ENCODE measurements around the gene SH3BGRL2.
"Not testable (repeated sequence)": the region's sequence is repeated elsewhere in the genome, so short reads cannot be mapped to it uniquely, and the experiment has no call there.

Gene SH3BGRL2

DNA sequence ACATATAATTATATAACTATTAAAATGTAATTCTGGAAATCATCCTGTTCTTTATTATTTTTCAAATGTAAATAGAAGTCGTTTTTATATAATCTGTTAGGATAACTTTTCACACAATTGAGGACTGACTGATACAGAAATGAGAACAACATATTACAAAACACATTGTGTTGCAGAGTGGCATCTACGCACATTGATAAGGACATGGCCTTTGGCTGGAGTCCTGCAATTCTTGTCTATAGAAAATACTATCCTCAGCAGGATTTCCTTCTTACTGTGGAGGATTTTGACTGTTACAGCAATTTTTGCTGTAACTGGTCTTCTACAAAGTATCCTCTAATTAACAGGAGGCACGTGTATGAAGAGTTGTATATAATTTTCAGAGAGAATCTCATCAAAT, 19.8 kb downstream of the SH3BGRL2 start:
- TF ChIP-seq FOXA1 (IDR thresholded peaks at IDR 0.05) (no peak), FOXM1 (IDR thresholded peaks at IDR 0.05; ENCODE audit: borderline replicate concordance) (no peak), ZNF384 (IDR thresholded peaks at IDR 0.05) (no peak), SP1 (IDR thresholded peaks at IDR 0.05) (no peak), BHLHE40 (IDR thresholded peaks at IDR 0.05; ENCODE audit: borderline replicate concordance) (no peak), NFRKB (IDR thresholded peaks at IDR 0.05) (no peak), CTBP1 (IDR thresholded peaks at IDR 0.05; ENCODE audit: borderline replicate concordance) (no peak), L3MBTL2 (conservative IDR thresholded peaks at IDR 0.05) (no peak), SUZ12 (IDR thresholded peaks at IDR 0.05) (no peak), ELF4 (IDR thresholded peaks at IDR 0.05) (no peak)
- ChIA-PET CTCF (no interaction called here), POLR2A (no interaction called here)
- no peak for DNase-seq (ENCODE audit: extremely low spot score)

DNA sequence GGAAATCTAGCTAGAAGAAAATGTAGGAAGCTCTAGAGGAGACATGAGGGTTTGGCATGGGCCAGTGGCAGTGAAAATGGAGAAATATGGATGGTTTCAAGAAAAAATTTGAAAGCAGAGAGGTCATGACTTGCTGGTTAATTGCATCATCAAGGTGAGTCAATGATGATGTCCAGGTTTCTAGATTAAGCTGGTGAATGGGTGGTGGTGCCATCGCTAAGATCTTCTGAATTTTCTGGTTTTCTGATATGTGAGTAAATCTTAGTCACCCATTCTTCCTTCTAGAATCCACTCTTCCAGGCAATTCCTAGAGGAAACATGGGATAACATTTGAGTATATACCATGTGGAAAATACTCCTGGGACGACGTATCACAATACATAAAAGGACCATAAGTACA, 25.0 kb downstream of the SH3BGRL2 start:
- POLR2A ChIA-PET: no interaction called here
- no peak for DNase-seq (ENCODE audit: extremely low spot score)
- CTCF ChIA-PET: no interaction called here
- TF ChIP-seq FOXM1 (IDR thresholded peaks at IDR 0.05; ENCODE audit: borderline replicate concordance) (no peak), HDGF (IDR thresholded peaks at IDR 0.05; ENCODE audit: borderline replicate concordance) (no peak), LEF1 (IDR thresholded peaks at IDR 0.05; ENCODE audit: borderline replicate concordance) (no peak), NFRKB (IDR thresholded peaks at IDR 0.05) (no peak), ARNT (IDR thresholded peaks at IDR 0.05) (no peak), L3MBTL2 (conservative IDR thresholded peaks at IDR 0.05) (no peak), SUZ12 (IDR thresholded peaks at IDR 0.05) (no peak), SP1 (IDR thresholded peaks at IDR 0.05) (no peak), ELF4 (IDR thresholded peaks at IDR 0.05) (no peak), FOXK2 (IDR thresholded peaks at IDR 0.05) (no peak), ZNF384 (IDR thresholded peaks at IDR 0.05) (no peak), TARDBP (IDR thresholded peaks at IDR 0.05) (no peak), FOXA1 (IDR thresholded peaks at IDR 0.05) (no peak)
- TF ChIP-seq, protein P1, sequence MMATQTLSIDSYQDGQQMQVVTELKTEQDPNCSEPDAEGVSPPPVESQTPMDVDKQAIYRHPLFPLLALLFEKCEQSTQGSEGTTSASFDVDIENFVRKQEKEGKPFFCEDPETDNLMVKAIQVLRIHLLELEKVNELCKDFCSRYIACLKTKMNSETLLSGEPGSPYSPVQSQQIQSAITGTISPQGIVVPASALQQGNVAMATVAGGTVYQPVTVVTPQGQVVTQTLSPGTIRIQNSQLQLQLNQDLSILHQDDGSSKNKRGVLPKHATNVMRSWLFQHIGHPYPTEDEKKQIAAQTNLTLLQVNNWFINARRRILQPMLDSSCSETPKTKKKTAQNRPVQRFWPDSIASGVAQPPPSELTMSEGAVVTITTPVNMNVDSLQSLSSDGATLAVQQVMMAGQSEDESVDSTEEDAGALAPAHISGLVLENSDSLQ (IDR thresholded peaks at IDR 0.05): no peak

DNA sequence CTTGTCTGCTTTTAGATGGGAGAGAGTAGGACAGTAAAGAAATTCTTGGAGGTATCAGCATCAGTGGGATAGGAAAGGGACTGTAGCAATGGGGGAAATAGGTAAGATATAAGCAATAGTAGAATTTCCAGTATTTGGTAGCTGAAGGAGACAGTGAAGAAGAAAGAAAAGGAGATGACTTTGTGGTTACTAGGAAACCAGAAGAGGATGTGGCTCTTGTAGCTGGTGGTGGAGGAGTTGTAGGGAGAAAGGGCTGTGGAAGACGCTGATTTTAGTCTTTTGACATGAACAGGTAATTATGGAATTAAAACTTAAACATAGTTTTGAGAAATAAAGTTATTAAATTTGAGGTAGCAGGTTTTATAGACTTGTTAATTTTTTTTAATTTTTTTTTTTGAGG, 26.1 kb downstream of the SH3BGRL2 start:
- DNase-seq (ENCODE audit: extremely low spot score): no peak
- no peak for TF ChIP-seq ZNF384 (IDR thresholded peaks at IDR 0.05)
- no peak for TF ChIP-seq BHLHE40 (IDR thresholded peaks at IDR 0.05; ENCODE audit: borderline replicate concordance)
- no peak for TF ChIP-seq LEF1 (IDR thresholded peaks at IDR 0.05; ENCODE audit: borderline replicate concordance)
- no peak for TF ChIP-seq FOXK2 (IDR thresholded peaks at IDR 0.05)
- TF ChIP-seq HDGF (IDR thresholded peaks at IDR 0.05; ENCODE audit: borderline replicate concordance): no peak
- no peak for TF ChIP-seq FOXM1 (IDR thresholded peaks at IDR 0.05; ENCODE audit: borderline replicate concordance)
- POLR2A ChIA-PET: no interaction called here
- CTCF ChIA-PET: no interaction called here

DNA sequence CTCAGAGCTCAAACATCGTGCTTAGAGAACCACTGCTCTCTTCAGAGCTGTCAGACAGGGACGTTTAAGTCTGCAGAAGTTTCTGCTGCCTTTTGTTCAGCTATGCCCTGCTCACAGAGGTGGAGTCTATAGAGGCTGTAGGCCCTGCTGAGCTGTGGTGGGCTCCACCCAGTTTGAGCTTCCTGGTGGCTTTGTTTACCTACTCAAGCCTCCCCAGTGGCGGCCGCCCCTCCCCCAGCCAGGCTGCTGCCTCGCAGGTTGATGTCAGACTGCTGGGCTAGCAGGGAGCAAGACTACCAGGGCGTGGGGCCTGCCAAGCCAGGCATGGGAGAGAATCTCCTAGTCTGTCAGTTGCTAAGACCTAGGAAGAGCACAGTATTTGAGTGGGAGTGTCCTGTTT, 32.5 kb downstream of the SH3BGRL2 start:
- DNase-seq (ENCODE audit: extremely low spot score); POLR2A ChIA-PET: not testable (repeated sequence)
- CTCF ChIA-PET: interaction anchor here (0.6 kb wide), 1 partner anchor 127 kb away, joined by 3 read pairs; no protein-coding TSS in a partner anchor

DNA sequence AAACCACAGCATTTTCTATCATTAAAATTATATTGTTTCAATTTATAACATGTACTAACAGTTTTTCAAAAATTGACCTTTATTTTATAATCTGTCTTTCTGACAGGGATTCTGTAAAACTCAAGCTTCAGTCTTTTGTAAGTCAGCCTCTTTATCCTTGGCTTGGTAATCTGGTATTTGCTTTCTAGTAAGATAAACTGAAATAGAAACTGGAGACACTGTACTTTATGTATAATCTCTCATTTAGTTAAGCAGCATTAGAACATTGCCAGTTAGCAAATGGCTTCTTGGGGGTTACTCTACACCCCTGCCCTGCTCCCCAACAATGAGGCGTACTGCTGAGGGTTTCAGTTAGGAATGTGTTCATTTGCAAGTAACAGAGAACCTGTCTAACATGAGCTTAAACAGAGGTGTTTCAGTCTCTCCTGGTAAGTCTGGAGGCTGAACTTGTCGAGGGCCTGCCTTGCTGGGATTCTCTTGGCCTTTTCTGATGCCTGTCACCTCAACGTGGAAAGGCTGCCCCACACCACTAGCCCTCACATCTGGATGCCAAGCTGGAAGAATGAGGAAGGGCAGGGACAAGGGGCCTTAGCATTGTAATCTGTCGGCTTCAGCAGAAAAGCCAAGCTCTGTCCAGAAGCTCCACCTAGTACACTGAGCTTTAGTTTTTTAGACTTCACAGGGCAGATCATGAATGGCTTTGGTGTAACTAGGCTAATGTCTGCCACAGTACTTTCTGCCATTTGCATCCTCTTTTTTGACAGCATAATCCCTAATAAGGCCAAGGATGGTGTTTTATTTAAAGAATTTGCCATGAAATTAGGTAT, 34.8 kb downstream of the SH3BGRL2 start:
- DNase-seq (ENCODE audit: extremely low spot score): no peak
- no peak for TF ChIP-seq FOXK2 (IDR thresholded peaks at IDR 0.05)
- TF ChIP-seq FOXM1 (IDR thresholded peaks at IDR 0.05; ENCODE audit: borderline replicate concordance): no peak
- TF ChIP-seq ARNT (IDR thresholded peaks at IDR 0.05): no peak
- TF ChIP-seq ZNF384 (IDR thresholded peaks at IDR 0.05): no peak
- no peak for TF ChIP-seq FOXA1 (IDR thresholded peaks at IDR 0.05)
- TF ChIP-seq HDGF (IDR thresholded peaks at IDR 0.05; ENCODE audit: borderline replicate concordance): no peak
- POLR2A ChIA-PET: no interaction called here
- CTCF ChIA-PET: interaction anchor here (0.7 kb wide), 1 partner anchor 21 kb away, joined by 4 read pairs; no protein-coding TSS in a partner anchor

DNA sequence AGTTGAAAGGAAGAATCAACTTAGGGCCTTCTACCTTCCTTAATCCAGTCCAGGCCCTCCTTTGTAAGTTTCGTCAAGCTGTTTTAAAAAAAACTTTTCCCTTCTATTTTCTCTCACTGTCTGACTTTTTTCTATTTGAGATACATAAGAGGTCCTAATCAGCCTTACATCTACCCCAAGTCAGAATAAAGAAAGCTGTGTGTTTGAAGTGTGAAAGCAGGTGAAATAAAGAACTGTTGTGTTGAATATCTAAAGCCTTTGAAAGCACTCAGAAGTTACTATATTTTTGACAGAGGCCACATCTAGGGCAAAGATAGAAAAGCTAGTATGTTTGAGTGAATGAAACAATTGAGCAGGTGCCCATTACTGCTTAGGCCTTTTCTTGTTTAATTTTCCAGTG, 35.5 kb downstream of the SH3BGRL2 start:
- ChIA-PET CTCF (interaction anchor here (0.5 to 1.0 kb wide), 2 partner anchors 168 to 622 kb away, joined by 4 to 5 read pairs; no protein-coding TSS in a partner anchor), POLR2A (no interaction called here)
- DNase-seq (ENCODE audit: extremely low spot score): no peak
- TF ChIP-seq ZNF384 (IDR thresholded peaks at IDR 0.05) (no peak), SUZ12 (IDR thresholded peaks at IDR 0.05) (no peak), HDGF (IDR thresholded peaks at IDR 0.05; ENCODE audit: borderline replicate concordance) (no peak), TARDBP (IDR thresholded peaks at IDR 0.05) (no peak), LEF1 (IDR thresholded peaks at IDR 0.05; ENCODE audit: borderline replicate concordance) (no peak), FOXA1 (IDR thresholded peaks at IDR 0.05) (no peak), CTBP1 (IDR thresholded peaks at IDR 0.05; ENCODE audit: borderline replicate concordance) (no peak), ARNT (IDR thresholded peaks at IDR 0.05) (no peak), SP1 (IDR thresholded peaks at IDR 0.05) (no peak), FOXK2 (IDR thresholded peaks at IDR 0.05) (no peak), ELF4 (IDR thresholded peaks at IDR 0.05) (no peak), BHLHE40 (IDR thresholded peaks at IDR 0.05; ENCODE audit: borderline replicate concordance) (no peak), NFRKB (IDR thresholded peaks at IDR 0.05) (no peak), FOXM1 (IDR thresholded peaks at IDR 0.05; ENCODE audit: borderline replicate concordance) (no peak), L3MBTL2 (conservative IDR thresholded peaks at IDR 0.05) (no peak)
- TF ChIP-seq, protein P1 (IDR thresholded peaks at IDR 0.05): no peak

DNA sequence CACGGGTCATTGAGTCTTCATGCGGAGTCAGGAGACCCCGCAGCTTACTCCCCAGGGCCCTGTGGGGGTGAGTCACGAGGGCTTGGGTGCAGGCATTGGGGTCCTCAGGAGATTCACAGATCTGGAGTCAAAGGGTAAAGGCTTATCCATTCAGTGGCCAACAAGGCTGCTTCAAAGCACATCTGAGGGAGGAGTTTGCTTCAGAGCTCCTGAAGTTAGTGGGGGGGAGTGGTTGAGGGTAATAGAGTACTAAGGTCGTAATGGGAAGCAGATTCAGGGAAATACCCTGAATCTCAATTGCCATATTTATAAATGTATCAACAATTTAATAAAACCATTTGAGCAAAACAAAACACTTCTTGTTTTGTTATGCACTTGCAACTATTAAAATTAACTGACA, 37.3 kb downstream of the SH3BGRL2 start:
- no peak for DNase-seq (ENCODE audit: extremely low spot score)
- CTCF ChIA-PET: no interaction called here
- no peak for TF ChIP-seq SUZ12 (IDR thresholded peaks at IDR 0.05)
- TF ChIP-seq ZNF384 (IDR thresholded peaks at IDR 0.05): no peak
- POLR2A ChIA-PET: no interaction called here
